Transverse colon (tissue), 4 donors: Measurements from ENCODE around the gene KRT78. TPM values are rescaled to one million over a fixed set of nuclear protein-coding genes. Genes with fewer than 3 reads are reported as not detected.

ENCODE experiments used
- DNase-seq: peaks from one replicate; pipeline ENCODE4 v3.0.0-alpha.2; 2019
- H3K27ac ChIP-seq, 4 donors: fragments of 200-600 bp; sonication (generic); 2 replicates each; pipeline ENCODE4 v1.5.1; 2016 to 2018; ENCODE audit warnings: inconsistent platforms in 4 of 4
- H3K27me3 ChIP-seq: fragments of 200-600 bp; sonication (generic); 2 replicates; pipeline ENCODE4 v1.5.1; 2017; ENCODE audit warnings: inconsistent platforms
- H3K36me3 ChIP-seq, 4 donors: fragments of 200-600 bp; sonication (generic); 2 replicates each; pipeline ENCODE4 v1.5.1; 2017 to 2019; ENCODE audit warnings: inconsistent platforms in 4 of 4
- H3K4me1 ChIP-seq, 4 donors: fragments of 200-600 bp; sonication (generic); 2 replicates each; pipeline ENCODE4 v1.5.1; 2017 to 2020; ENCODE audit warnings: inconsistent platforms in 4 of 4
- H3K4me3 ChIP-seq, 4 donors: fragments of 200-600 bp; sonication (generic); 1 replicate in 1 of 4; 2 replicates in 3 of 4; pipeline versions ENCODE4 v1.5.1 to v1.6.1; 2017 to 2019; ENCODE audit warnings: inconsistent platforms in 4 of 4
- H3K9me3 ChIP-seq, 2 donors: fragments of 200-600 bp; sonication (generic); 2 replicates each; pipeline ENCODE4 v1.5.1; 2017 to 2019; ENCODE audit warnings: inconsistent platforms in 2 of 2
- EP300 ChIP-seq: sonication (generic); formaldehyde crosslinking; IDR thresholded peaks from one replicate; pipeline ENCODE4 v1.6.1; 2017; ENCODE audit warnings: antibody characterized with exemption, low read depth
- POLR2A ChIP-seq: fragments of 450-650 bp; IDR thresholded peaks from one replicate; pipeline ENCODE4 v1.6.1; 2016; ENCODE audit warnings: antibody characterized with exemption, mild to moderate bottlenecking, moderate library complexity
- POLR2AphosphoS5 ChIP-seq, 3 donors: sonication (generic); formaldehyde crosslinking; IDR thresholded peaks; one replicate each; pipeline ENCODE4 v1.6.1; 2016; ENCODE audit warnings: antibody characterized with exemption in 3 of 3
- WGBS, 2 donors: methylation state at CpG; one replicate each; pipeline ENCODE4 v1.1.5; 2018; ENCODE audit warnings: low coverage in 1 of 2; 5-methylcytosine and 5-hydroxymethylcytosine counted together
- in situ Hi-C, 4 donors: fragments of 200-750 bp; cut with MboI; loops; one replicate each; pipeline versions ENCODE4 v1.15.0 to v1.15.1; 2017; ENCODE audit warnings: low sequenced_read_pairs in 3 of 4, low pct_ligation_motif_present in 1 of 4, low pct_unique_long_range_greater_than_20kb in 1 of 4
- intact Hi-C: fragments of 100-400 bp; cut with DNase I; formaldehyde crosslinking; loops from one replicate; pipeline ENCODE4 v1.15.1; 2023; ENCODE audit warnings: low total_unique reads
- total RNA-seq, 4 donors: library from RNA; depleted of rRNA; stranded (reverse); fragments of >200 nt; gene quantifications; one replicate each; pipeline ENCODE4 v1.1.0, GENCODE V29; 2016
- TF ChIP-seq, protein P1 (sequence below), 5 experiments: fragments of 200-600 bp in 3 of 5; fragments of 450-650 bp in 2 of 5; sonication (generic) in 3 of 5; IDR thresholded peaks; 1 replicate in 2 of 5; 2 replicates in 3 of 5; pipeline ENCODE4 v1.5.1; 2016 to 2017; ENCODE audit warnings: antibody characterized with exemption in 5 of 5, inconsistent platforms in 3 of 5, mild to moderate bottlenecking in 2 of 5, moderate library complexity in 1 of 5

Gene KRT78
- total RNA-seq, 4 donors from 2014 or later = not detected

- Histone ChIP-seq H3K4me3 (no peak overlapping the region), H3K9me3 (no peaks in the 10 kb centered on the region)
Measured at GRCh38 chr12:52790427-52791270, 58.1 kb downstream of the KRT78 start.

DNA sequence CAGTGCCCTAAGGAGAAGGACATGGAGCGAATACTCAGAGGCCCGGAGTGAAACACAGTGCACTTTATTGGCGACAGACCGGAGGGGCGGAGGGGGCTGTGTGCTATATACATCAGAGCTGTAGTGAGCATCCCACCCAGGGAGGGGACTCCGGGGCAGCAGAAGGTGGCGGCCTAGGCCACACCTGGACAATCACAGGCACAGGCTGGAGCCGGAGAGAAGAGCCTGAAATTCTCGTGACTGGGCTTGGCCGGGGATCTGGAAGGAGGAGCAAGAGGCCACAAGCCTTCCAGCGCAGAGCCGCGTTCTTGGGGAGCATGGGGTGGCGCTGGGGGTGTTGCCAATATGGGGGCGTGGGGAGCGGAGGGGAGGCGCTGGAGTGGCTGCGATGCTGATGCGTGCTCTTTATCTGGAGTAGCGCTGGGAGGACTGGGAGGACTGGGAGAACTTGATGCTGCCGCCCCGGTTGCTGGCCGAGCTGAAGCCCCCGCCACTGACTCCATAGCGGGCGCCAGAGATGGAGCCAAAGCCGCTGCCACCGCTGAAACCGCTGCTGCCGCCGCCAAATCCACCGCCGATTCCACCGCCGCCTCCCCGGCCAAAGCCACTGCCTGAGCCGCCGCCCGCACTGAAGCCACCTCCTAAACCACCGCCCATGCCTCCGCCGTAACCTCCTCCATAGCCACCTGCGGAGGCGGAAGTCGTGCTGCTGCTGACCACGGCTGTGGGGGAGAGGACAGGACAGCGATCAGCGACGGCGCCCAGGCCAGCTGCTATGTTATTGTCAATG, 59.0 kb downstream of the KRT78 start:
- intact Hi-C loops = no loop called here
- Histone ChIP-seq H3K4me1 (peaks cover 0 to 7% (median 2%) of the 10 kb centered on the region in 4 donors), H3K27me3 (peaks cover 9% of the 10 kb centered on the region), H3K4me3 (no peak overlapping the region), H3K9me3 (no peaks in the 10 kb centered on the region), H3K27ac (no peak overlapping the region), H3K36me3 (no peaks in the 10 kb centered on the region)
- peak; percentile 51 for DNase-seq
- TF ChIP-seq POLR2A = no peak
- WGBS, 2 donors = 31% methylated on average over 35 of the region's 50 CpGs; no CpG with 5 or more reads in 1 of the 2 donors
- in situ Hi-C loops = no loop called here

More at GRCh38 chr12:52790427-52791270, 58.1 kb downstream of the KRT78 start:
- Histone ChIP-seq H3K4me1 (peaks cover 0 to 7% (median 2%) of the 10 kb centered on the region in 4 donors), H3K36me3 (no peaks in the 10 kb centered on the region), H3K27me3 (peaks cover 9% of the 10 kb centered on the region), H3K27ac (no peak overlapping the region)
- DNase-seq = no peak
- intact Hi-C loops = no loop called here
- in situ Hi-C loops = no loop called here
- 60 to 62% methylated on average over 3 to 19 of the region's 19 CpGs for WGBS, 2 donors
- TF ChIP-seq EP300 (no peak), POLR2AphosphoS5 (IDR thresholded peaks at IDR 0.05) (no peak), POLR2A (no peak)
- TF ChIP-seq, protein P1, sequence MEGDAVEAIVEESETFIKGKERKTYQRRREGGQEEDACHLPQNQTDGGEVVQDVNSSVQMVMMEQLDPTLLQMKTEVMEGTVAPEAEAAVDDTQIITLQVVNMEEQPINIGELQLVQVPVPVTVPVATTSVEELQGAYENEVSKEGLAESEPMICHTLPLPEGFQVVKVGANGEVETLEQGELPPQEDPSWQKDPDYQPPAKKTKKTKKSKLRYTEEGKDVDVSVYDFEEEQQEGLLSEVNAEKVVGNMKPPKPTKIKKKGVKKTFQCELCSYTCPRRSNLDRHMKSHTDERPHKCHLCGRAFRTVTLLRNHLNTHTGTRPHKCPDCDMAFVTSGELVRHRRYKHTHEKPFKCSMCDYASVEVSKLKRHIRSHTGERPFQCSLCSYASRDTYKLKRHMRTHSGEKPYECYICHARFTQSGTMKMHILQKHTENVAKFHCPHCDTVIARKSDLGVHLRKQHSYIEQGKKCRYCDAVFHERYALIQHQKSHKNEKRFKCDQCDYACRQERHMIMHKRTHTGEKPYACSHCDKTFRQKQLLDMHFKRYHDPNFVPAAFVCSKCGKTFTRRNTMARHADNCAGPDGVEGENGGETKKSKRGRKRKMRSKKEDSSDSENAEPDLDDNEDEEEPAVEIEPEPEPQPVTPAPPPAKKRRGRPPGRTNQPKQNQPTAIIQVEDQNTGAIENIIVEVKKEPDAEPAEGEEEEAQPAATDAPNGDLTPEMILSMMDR (IDR thresholded peaks at IDR 0.05) = no peak

DNA sequence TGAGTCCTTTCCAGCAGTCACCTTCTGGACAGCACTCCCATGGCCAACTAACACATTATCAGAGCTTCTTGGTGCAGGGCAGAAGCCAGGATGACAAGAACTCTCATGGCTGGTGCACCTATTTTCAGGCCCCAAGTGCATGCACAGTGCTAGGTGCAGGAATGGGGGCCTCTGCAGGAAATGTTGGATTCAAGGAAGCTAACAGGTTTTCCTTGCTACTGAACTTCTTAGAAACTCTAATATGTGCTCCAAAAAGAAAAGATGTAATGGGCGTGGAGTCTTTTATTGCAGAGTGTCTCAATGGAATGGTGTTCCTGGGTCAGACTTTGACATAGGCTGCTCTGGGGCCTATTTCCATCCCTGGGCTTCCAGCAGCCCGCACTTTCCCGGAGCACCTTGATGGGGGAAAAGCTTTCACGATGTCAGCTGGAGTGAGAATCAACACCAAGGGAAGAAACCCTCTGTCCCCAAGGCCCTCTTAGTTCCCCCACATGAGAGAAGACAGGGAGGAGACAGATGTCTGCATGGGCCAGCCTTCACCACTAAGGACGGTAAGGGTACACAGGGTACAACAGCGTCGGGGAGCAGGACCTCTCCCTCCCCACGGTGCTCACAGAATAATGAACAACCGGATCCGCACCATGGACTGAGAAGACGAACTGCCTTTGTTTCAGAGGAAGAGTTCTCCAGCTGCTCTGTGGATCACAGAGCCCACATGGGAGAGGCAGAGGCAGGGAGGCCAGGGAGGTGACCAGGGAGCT, 59.7 kb downstream of the KRT78 start:
- 92% methylated on average over 11 of the region's 11 CpGs; no CpG with 5 or more reads in 1 of the 2 donors for WGBS, 2 donors
- intact Hi-C loops = no loop called here
- DNase-seq = no peak
- Histone ChIP-seq H3K9me3 (no peaks in the 10 kb centered on the region), H3K4me3 (no peak overlapping the region), H3K27ac (no peak overlapping the region), H3K4me1 (peaks cover 0 to 7% (median 2%) of the 10 kb centered on the region in 4 donors), H3K36me3 (no peaks in the 10 kb centered on the region), H3K27me3 (peaks cover 9% of the 10 kb centered on the region)
- in situ Hi-C loops = no loop called here
- TF ChIP-seq EP300 = no peak
- TF ChIP-seq POLR2AphosphoS5 (IDR thresholded peaks at IDR 0.05) = no peak
- TF ChIP-seq POLR2A = no peak
- TF ChIP-seq, protein P1 (IDR thresholded peaks at IDR 0.05) = no peak

DNA sequence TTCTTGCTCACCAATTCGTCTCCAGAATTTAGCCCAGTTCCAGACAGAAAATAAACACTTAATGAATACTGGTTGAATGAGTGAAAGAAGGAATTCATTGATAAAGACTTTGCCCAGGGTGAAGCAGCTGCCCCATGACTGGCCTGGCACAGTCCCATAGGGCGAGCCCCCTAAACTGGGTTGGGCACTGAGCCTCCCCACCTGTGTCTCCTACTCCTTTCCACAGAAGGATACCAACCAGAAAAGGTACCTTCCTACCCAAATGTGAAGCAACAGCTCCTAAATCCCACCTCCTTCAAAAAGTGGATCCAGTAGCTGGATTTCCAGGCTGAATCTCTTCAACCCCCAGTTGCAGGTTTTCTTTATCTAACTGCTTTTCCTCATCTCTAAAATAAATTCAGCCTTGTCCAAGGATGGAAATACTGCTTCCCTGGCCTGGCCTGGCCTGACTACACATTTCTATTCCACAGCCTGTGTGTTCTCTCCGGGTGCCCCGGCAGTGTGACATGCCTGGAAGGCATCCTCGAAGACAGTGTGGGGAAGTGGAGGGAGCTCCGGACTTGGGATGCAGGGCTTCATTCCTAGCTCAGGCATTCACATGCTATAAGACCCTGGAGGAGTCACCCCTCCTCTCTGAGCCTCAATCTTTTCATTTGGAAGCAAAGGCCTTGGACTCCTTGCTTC, 60.5 kb downstream of the KRT78 start:
- in situ Hi-C loops = no loop called here
- DNase-seq = no peak

More for the DNA sequence above, 60.5 kb downstream of the KRT78 start:
- Histone ChIP-seq H3K27me3 (peaks cover 9% of the 10 kb centered on the region), H3K9me3 (no peaks in the 10 kb centered on the region), H3K36me3 (no peaks in the 10 kb centered on the region), H3K4me1 (peaks cover 0 to 7% (median 2%) of the 10 kb centered on the region in 4 donors), H3K27ac (no peak overlapping the region), H3K4me3 (no peak overlapping the region)
- TF ChIP-seq EP300 = no peak
- no peak for TF ChIP-seq POLR2A
- no peak for TF ChIP-seq POLR2AphosphoS5 (IDR thresholded peaks at IDR 0.05)
- TF ChIP-seq, protein P1 (IDR thresholded peaks at IDR 0.05) = no peak
- intact Hi-C loops = no loop called here
- 71% methylated on average over 6 of the region's 6 CpGs; no CpG with 5 or more reads in 1 of the 2 donors for WGBS, 2 donors
